Measurements from ENCODE around the gene OAF.

OAF gene

DNA sequence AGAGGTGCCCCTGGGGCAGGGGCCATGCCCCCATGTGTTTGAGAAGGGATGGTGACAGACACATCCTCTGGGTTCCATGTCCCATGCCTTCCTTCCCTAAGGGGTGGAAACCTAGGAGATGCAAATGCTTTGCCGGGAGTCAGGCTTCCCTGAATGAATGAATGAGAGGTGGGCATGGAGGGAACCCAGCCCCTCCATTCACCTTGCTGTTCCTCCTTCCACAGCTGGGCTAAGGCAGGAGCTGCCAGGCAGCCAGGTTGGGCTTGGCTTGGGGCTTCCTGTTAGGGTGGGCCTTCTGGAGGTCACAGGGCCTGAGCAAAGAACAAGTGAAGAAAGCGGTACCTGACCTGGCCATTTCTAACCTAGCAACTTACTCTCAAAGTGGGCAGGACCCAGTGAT, 30.0 kb downstream of the OAF start:
- TF ChIP-seq ZBTB7A (IDR thresholded peaks at IDR 0.05; ENCODE audit: low read depth) (no peak), YY1 (IDR thresholded peaks at IDR 0.05; ENCODE audit: low read depth) (no peak), CEBPB (IDR thresholded peaks at IDR 0.05) (no peak), NFIC (IDR thresholded peaks at IDR 0.05) (no peak), MAX (IDR thresholded peaks at IDR 0.05) (no peak), RAD21 (IDR thresholded peaks at IDR 0.05; ENCODE audit: low read depth) (no peak), CREB1 (IDR thresholded peaks at IDR 0.05; ENCODE audit: low read depth) (no peak), TCF12 (IDR thresholded peaks at IDR 0.05; ENCODE audit: low read depth) (no peak), TEAD4 (IDR thresholded peaks at IDR 0.05) (no peak), REST (IDR thresholded peaks at IDR 0.05; ENCODE audit: low read depth) (no peak), FOXM1 (IDR thresholded peaks at IDR 0.05; ENCODE audit: borderline replicate concordance, low read depth) (no peak), EGR1 (IDR thresholded peaks at IDR 0.05) (no peak), USF1 (IDR thresholded peaks at IDR 0.05) (no peak), EP300 (IDR thresholded peaks at IDR 0.05; ENCODE audit: borderline replicate concordance) (no peak), TAF1 (IDR thresholded peaks at IDR 0.05; ENCODE audit: low read depth) (no peak)

DNA sequence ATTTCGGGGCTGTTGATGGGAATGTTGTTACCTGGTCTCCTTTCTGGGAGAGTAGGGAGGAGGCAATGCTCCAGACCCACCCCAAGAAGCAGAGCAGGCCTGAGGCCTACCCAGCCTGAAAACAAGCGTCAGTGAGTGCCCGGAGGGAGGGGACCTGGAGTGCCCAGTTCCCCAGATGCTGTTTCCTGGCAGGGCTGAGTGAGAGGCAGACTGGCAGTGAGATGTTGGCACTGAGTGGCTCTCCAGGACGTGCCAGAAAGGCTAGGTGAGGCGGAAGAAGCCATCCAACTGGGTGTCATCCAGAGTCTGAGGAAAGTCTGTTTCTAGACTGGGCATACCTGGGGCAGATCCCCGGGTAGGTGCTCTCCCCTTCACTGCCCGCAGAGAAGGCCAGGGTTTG, 30.4 kb downstream of the OAF start:
- TF ChIP-seq CEBPB (IDR thresholded peaks at IDR 0.05) (no peak), MAX (IDR thresholded peaks at IDR 0.05) (no peak), ZBTB7A (IDR thresholded peaks at IDR 0.05; ENCODE audit: low read depth) (no peak), CREB1 (IDR thresholded peaks at IDR 0.05; ENCODE audit: low read depth) (no peak), EP300 (IDR thresholded peaks at IDR 0.05; ENCODE audit: borderline replicate concordance) (no peak), REST (IDR thresholded peaks at IDR 0.05; ENCODE audit: low read depth) (no peak), TAF1 (IDR thresholded peaks at IDR 0.05; ENCODE audit: low read depth) (no peak), TEAD4 (IDR thresholded peaks at IDR 0.05) (no peak), FOXM1 (IDR thresholded peaks at IDR 0.05; ENCODE audit: borderline replicate concordance, low read depth) (no peak), YY1 (IDR thresholded peaks at IDR 0.05; ENCODE audit: low read depth) (no peak), EGR1 (IDR thresholded peaks at IDR 0.05) (no peak), USF1 (IDR thresholded peaks at IDR 0.05) (no peak), RAD21 (IDR thresholded peaks at IDR 0.05; ENCODE audit: low read depth) (no peak), NFIC (IDR thresholded peaks at IDR 0.05) (no peak), TCF12 (IDR thresholded peaks at IDR 0.05; ENCODE audit: low read depth) (no peak)

DNA sequence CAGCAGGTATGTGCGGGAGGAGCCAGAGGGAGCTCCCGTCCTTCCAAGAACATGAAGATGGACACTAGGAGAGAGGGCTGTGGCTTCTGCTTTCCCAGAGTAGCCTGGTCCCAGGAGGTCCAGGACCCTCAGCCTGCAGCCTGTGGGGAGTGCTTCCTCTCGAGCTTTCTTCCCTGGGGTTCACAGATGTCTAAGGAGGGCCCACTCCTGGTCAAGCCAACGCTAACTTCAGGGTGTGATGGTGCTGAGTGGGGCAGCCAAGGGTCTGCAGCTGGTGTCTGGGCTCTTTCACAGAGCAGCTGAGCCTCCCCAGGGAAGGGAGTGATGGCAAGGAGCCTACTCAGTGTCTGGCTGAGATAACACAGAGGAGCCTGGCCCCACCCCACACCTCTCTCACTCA, 32.4 kb downstream of the OAF start:
- TF ChIP-seq ZBTB7A (IDR thresholded peaks at IDR 0.05; ENCODE audit: low read depth), result no peak
- no peak for TF ChIP-seq CREB1 (IDR thresholded peaks at IDR 0.05; ENCODE audit: low read depth)
- no peak for TF ChIP-seq CEBPB (IDR thresholded peaks at IDR 0.05)
- no peak for TF ChIP-seq REST (IDR thresholded peaks at IDR 0.05; ENCODE audit: low read depth)
- no peak for TF ChIP-seq FOXM1 (IDR thresholded peaks at IDR 0.05; ENCODE audit: borderline replicate concordance, low read depth)
- no peak for TF ChIP-seq MAX (IDR thresholded peaks at IDR 0.05)
- TF ChIP-seq RAD21 (IDR thresholded peaks at IDR 0.05; ENCODE audit: low read depth), result no peak

DNA sequence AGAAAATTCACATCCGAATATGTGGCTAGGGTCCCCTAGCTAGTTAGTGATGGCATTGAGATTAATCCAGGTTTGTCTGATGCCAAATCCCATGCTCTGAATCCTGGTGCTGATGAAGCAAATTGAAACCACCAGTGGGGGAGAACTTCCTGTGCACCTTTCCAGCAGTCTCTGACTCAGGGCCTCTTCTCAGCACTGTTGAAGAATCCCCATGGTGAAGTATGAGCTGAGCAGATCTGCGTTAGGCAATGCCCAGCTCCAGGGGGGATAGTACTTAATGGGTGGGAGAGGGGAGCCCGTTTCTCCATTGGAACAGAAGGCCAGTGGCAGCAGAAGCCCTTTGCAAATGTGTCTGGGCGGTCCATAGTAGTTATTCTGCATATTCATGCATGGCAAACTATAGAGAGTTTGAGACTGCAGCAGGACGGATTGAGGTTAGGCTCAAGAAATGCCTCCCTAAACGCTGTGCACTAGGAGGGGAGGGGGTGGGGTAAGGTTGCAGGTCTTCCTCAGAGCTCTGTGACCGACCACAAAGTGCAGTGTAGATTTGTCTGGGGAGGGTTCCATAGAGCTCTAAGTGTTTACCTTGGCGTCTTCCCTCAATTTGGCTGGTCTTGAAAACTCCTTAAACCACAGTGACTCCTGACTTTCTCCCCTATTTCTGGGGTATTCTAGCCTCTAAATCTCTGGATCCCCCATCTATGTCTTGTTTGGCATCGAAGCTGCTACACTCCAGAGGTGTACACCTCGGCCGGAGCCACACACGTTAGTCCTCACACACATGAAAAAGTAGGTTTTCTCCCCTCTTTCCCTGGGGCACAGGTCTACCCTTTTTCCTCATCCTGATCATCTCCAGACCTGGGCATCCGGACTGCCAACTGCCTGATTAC, 33.9 kb downstream of the OAF start:
- no peak for TF ChIP-seq TAF1 (IDR thresholded peaks at IDR 0.05; ENCODE audit: low read depth)
- TF ChIP-seq CREB1 (IDR thresholded peaks at IDR 0.05; ENCODE audit: low read depth), result no peak
- no peak for TF ChIP-seq TEAD4 (IDR thresholded peaks at IDR 0.05)
- no peak for TF ChIP-seq EP300 (IDR thresholded peaks at IDR 0.05; ENCODE audit: borderline replicate concordance)
- no peak for TF ChIP-seq CEBPB (IDR thresholded peaks at IDR 0.05)
